Stimulated activated CD4-positive, alpha-beta T cell treated with anti-CD3 and anti-CD28 coated beads, Interleukin-12 subunit alpha, Interleukin-12 subunit beta, amount 100 ng/mL, for 24 hours (primary cell): ENCODE measurements around the gene ERBB2.
"Not testable (repeated sequence)": the region's sequence is repeated elsewhere in the genome, so short reads cannot be mapped to it uniquely, and the experiment has no call there.

Experiments
- DNase-seq, 2 experiments: peaks; one replicate each; pipeline ENCODE4 v3.0.0-alpha.2; 2020; ENCODE audit warnings: low read depth in 2 of 2

The ERBB2 gene

GRCh38 chr17:39725923-39726322, 26.1 kb downstream of the ERBB2 start:
- not testable (repeated sequence) for DNase-seq

GRCh38 chr17:39726617-39727016, 26.8 kb downstream of the ERBB2 start:
- DNase-seq: no peak

- DNase-seq: no peak
These were observed 27.7 kb downstream of the ERBB2 start for GRCh38 chr17:39727556-39727955.

GRCh38 chr17:39729280-39729851, 29.5 kb downstream of the ERBB2 start:
- DNase-seq: no peak

GRCh38 chr17:39730095-39730921, 30.4 kb downstream of the ERBB2 start, which contains the start of gene MIEN1:
MIEN1 (minus strand) TSS chr17:39730532; CDS start chr17:39730495, 37 bp downstream.
- peak; percentile 87 to 90 for DNase-seq

GRCh38 chr17:39732586-39732985, 32.7 kb downstream of the ERBB2 start:
- no peak for DNase-seq

GRCh38 chr17:39735882-39736281, 36.0 kb downstream of the ERBB2 start:
- no peak for DNase-seq

- no peak for DNase-seq
These were observed 36.7 kb downstream of the ERBB2 start for GRCh38 chr17:39736319-39737165.

- no peak for DNase-seq
These were observed 37.4 kb downstream of the ERBB2 start for GRCh38 chr17:39737206-39737759.

- DNase-seq: no peak
These were observed 38.1 kb downstream of the ERBB2 start, which contains the start of gene GRB7 for GRCh38 chr17:39737760-39738567. GRB7 (plus strand) TSS chr17:39737938; CDS start chr17:39742302, 4,364 bp downstream.

- peak; percentile 29 to 57 for DNase-seq
These were observed 38.7 kb downstream of the ERBB2 start for GRCh38 chr17:39738568-39738901.

GRCh38 chr17:39738983-39739884, 39.4 kb downstream of the ERBB2 start:
- no peak for DNase-seq

GRCh38 chr17:39739885-39740356, 40.1 kb downstream of the ERBB2 start:
- no peak for DNase-seq

- no peak for DNase-seq
These were observed 40.7 kb downstream of the ERBB2 start for GRCh38 chr17:39740357-39741111.

- DNase-seq: no peak
These were observed 42.4 kb downstream of the ERBB2 start for GRCh38 chr17:39742126-39742855.

GRCh38 chr17:39742856-39743436, 43.1 kb downstream of the ERBB2 start:
- DNase-seq: no peak

GRCh38 chr17:39744075-39744835, 44.4 kb downstream of the ERBB2 start:
- DNase-seq: no peak
